HL-60 (cell line): ENCODE data around the gene CNTN1.

Source experiments
- CTCF ChIP-seq: IDR thresholded peaks from one replicate; pipeline ENCODE4 v1.5.1; 2011; ENCODE audit warnings: low read length, control low read depth, inconsistent platforms; ENCODE audit not compliant: insufficient read depth
- GABPA ChIP-seq: IDR thresholded peaks from 2 replicates; pipeline ENCODE4 v1.6.1; 2012; ENCODE audit warnings: low read depth
- POLR2AphosphoS5 ChIP-seq: IDR thresholded peaks from 2 replicates; pipeline ENCODE4 v1.6.1; 2012; ENCODE audit warnings: low read depth

- TF ChIP-seq CTCF, result no peak
- TF ChIP-seq POLR2AphosphoS5, result no peak
- no peak for TF ChIP-seq GABPA
Measured at GRCh38 chr12:41013881-41014642, 321.8 kb downstream of the CNTN1 start.
